Neutrophil (primary cell): ENCODE data around the gene ARL13A.

Experiments
- H3K27ac ChIP-seq: fragments of 200-600 bp; sonication (generic); 2 replicates; pipeline ENCODE4 v1.5.1; 2016; ENCODE audit warnings: mild to moderate bottlenecking, moderate library complexity
- H3K27me3 ChIP-seq: fragments of 200-600 bp; sonication (generic); 2 replicates; pipeline ENCODE4 v1.6.0; 2016; ENCODE audit warnings: mild to moderate bottlenecking
- H3K36me3 ChIP-seq: fragments of 200-600 bp; sonication (generic); 2 replicates; pipeline ENCODE4 v1.5.1; 2017
- H3K4me1 ChIP-seq, 2 experiments: fragments of 200-600 bp in 1 of 2; sonication (generic) in 1 of 2; 1 replicate in 1 of 2; 2 replicates in 1 of 2; pipeline versions ENCODE4 v1.5.1 to v1.6.1; 2013 to 2016; ENCODE audit warnings: low read depth in 1 of 2, low read length in 1 of 2, mild to moderate bottlenecking in 1 of 2, moderate library complexity in 1 of 2; ENCODE audit not compliant: control insufficient read depth in 1 of 2, insufficient read depth in 1 of 2
- H3K4me3 ChIP-seq, 2 experiments: fragments of 200-600 bp in 1 of 2; sonication (generic) in 1 of 2; 1 replicate in 1 of 2; 2 replicates in 1 of 2; pipeline ENCODE4 v1.5.1; 2013 to 2016; ENCODE audit warnings: low read depth in 1 of 2, low read length in 1 of 2, mild to moderate bottlenecking in 1 of 2, moderate library complexity in 1 of 2
- H3K9me3 ChIP-seq: fragments of 200-600 bp; sonication (generic); 2 replicates; pipeline ENCODE4 v1.5.1; 2016
- CTCF ChIP-seq: fragments of 200-600 bp; sonication (generic); IDR thresholded peaks from 2 replicates; pipeline ENCODE4 v1.5.1; 2016; ENCODE audit warnings: antibody characterized with exemption

The ARL13A gene

GRCh38 chrX:100969408-100969807, at the start of gene ARL13A:
ARL13A (plus strand) TSS chrX:100969708; CDS start chrX:100973690, 3,982 bp downstream.
- Histone ChIP-seq H3K4me1 (no peaks in the 10 kb centered on the region), H3K27ac (no peak within 1 kb of the TSS), H3K4me3 (no peak within 1 kb of the TSS), H3K9me3 (no peaks in the 10 kb centered on the region), H3K27me3 (no peaks in the 10 kb centered on the region), H3K36me3 (no peaks in the 10 kb centered on the region)
- no peak for TF ChIP-seq CTCF

GRCh38 chrX:100924375-100924774, 45.1 kb upstream of the ARL13A start:
- H3K4me1 ChIP-seq, result no peaks in the 10 kb centered on the region
- TF ChIP-seq CTCF, result no peak
- no peak overlapping the region for H3K4me3 ChIP-seq
- no peaks in the 10 kb centered on the region for H3K36me3 ChIP-seq
- H3K27ac ChIP-seq, result no peak overlapping the region
- H3K27me3 ChIP-seq, result peaks cover 23% of the 10 kb centered on the region
- H3K9me3 ChIP-seq, result no peaks in the 10 kb centered on the region

- Histone ChIP-seq H3K27me3 (peaks cover 36% of the 10 kb centered on the region), H3K9me3 (no peaks in the 10 kb centered on the region), H3K36me3 (no peaks in the 10 kb centered on the region), H3K4me1 (no peaks in the 10 kb centered on the region), H3K4me3 (no peak overlapping the region), H3K27ac (no peak overlapping the region)
- no peak for TF ChIP-seq CTCF
These were observed 43.1 kb upstream of the ARL13A start for GRCh38 chrX:100926453-100926852.

GRCh38 chrX:100928660-100929613, 40.6 kb upstream of the ARL13A start, which contains the start of gene XKRX:
XKRX (minus strand) TSS chrX:100928917; CDS start chrX:100928304, 613 bp downstream.
- Histone ChIP-seq H3K36me3 (no peaks in the 10 kb centered on the region), H3K27ac (no peak within 1 kb of the TSS), H3K4me1 (no peaks in the 10 kb centered on the region), H3K4me3 (no peak within 1 kb of the TSS), H3K9me3 (no peaks in the 10 kb centered on the region), H3K27me3 (peaks cover 36% of the 10 kb centered on the region)
- no peak for TF ChIP-seq CTCF

- no peak overlapping the region for H3K27ac ChIP-seq
These were observed 38.1 kb upstream of the ARL13A start for GRCh38 chrX:100931218-100931924.

More at GRCh38 chrX:100931218-100931924, 38.1 kb upstream of the ARL13A start:
- Histone ChIP-seq H3K36me3 (no peaks in the 10 kb centered on the region), H3K4me3 (no peak overlapping the region), H3K27me3 (peaks cover 36% of the 10 kb centered on the region), H3K9me3 (no peaks in the 10 kb centered on the region), H3K4me1 (no peaks in the 10 kb centered on the region)
- no peak for TF ChIP-seq CTCF
